Psoas muscle (tissue), 8 donors: ENCODE results near the gene IRX5. TPM values are rescaled to one million over a fixed set of nuclear protein-coding genes. Genes with fewer than 3 reads are reported as not detected.

Source experiments
- ATAC-seq, 4 donors: fragments of 200-7000 bp; cut with Tn5 transposase; one replicate each; pipeline ENCODE4 v1.9.1; 2020; ENCODE audit warnings: moderate library complexity in 3 of 4, mild to moderate bottlenecking in 2 of 4
- DNase-seq, 2 donors: peaks; one replicate each; pipeline ENCODE4 v3.0.0-alpha.2; 2020
- H3K27ac ChIP-seq: fragments of 200-600 bp; one replicate; pipeline ENCODE4 v1.8.0; 2022
- H3K27me3 ChIP-seq, 3 donors: fragments of 200-600 bp in 1 of 3; one replicate each; pipeline versions ENCODE4 v1.6.1 to v1.8.0; 2013 to 2022; ENCODE audit warnings: low read length in 2 of 3, mild to moderate bottlenecking in 2 of 3, moderate library complexity in 1 of 3; ENCODE audit not compliant: insufficient read depth in 3 of 3
- H3K36me3 ChIP-seq, 2 donors: fragments of 200-600 bp in 1 of 2; one replicate each; pipeline versions ENCODE4 v1.6.1 to v1.8.0; 2013 to 2022; ENCODE audit warnings: low read depth in 1 of 2, mild to moderate bottlenecking in 1 of 2, moderate library complexity in 1 of 2; ENCODE audit not compliant: insufficient read depth in 1 of 2
- H3K4me1 ChIP-seq: fragments of 200-600 bp; one replicate; pipeline ENCODE4 v1.8.0; 2022
- H3K4me3 ChIP-seq: fragments of 200-600 bp; one replicate; pipeline ENCODE4 v1.8.0; 2022; ENCODE audit warnings: mild to moderate bottlenecking
- H3K9me3 ChIP-seq: fragments of 200-600 bp; one replicate; pipeline ENCODE4 v1.8.0; 2022
- WGBS, 3 donors: extraction: QIAGEN DNeasy Blood & Tissue Kit; methylation state at CpG; one replicate each; pipeline versions ENCODE4 v1.1.6 to v1.1.7; 2013; 5-methylcytosine and 5-hydroxymethylcytosine counted together
- intact Hi-C, 2 donors: fragments of 100-400 bp; cut with DNase I; formaldehyde crosslinking; loops; one replicate each; pipeline versions ENCODE4 v1.11.0 to v1.14.2; 2022
- polyA plus RNA-seq, 3 donors: library from polyadenylated mRNA; stranded (reverse); fragments of 200-250 nt; gene quantifications; one replicate each; pipeline ENCODE4 v1.2.3, GENCODE V29; 2013
- total RNA-seq, 4 donors: library from RNA; stranded (reverse); fragmentation: NEBNext Ultra II Directional in 2 of 4; extraction: Animal tissue kit (Norgen Biotek cat#: 25700) in 2 of 4; gene quantifications; one replicate each; pipeline versions ENCODE4 v1.2.1 to v1.2.4, GENCODE V29; 2021 to 2023
- TF ChIP-seq, protein P1 (sequence below): fragments of 200-600 bp; IDR thresholded peaks from one replicate; pipeline ENCODE4 v1.8.0; 2022; ENCODE audit warnings: antibody characterized with exemption
- donor health status: healthy with polysubstance abuse.
- donor health status: DM: no; HTN: no; CAD: no; lungs with moderate emphysema.
- donor health status: Bipolar disorder and iron deficiency.
- donor health status: healthy.
- donor health status: DM: yes; HTN: yes; CAD: no.
- donor health status: DM: no; HTN: no; CAD: no.
- donor health status: DM: no; HTN: no; CAD: no.
- donor health status: DM: yes; HTN: yes; CAD: no.

Gene IRX5
- total and polyA plus RNA-seq, 7 donors = 0.56 to 13.0 (median 5.9) TPM

DNA sequence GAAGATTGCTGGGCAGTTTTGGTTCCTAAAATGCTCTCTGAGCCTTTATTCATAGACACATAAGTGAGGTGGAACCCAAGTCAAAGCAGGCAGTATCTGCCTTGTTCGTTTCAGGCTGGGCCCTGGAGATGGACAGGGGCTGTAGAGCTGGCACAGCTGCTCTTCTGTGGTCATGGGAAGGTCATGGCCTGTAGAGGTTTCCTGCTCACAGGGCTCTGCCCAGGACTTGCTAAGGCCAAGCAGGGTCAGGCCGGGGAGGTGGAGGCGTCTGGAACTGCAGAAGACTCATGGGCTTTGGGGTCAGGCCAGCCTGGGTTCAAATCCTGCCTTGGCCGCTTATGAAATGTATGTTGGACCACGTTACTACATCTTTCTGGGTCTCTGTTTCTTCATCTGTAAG is 50.2 kb downstream of the IRX5 start:
- TF ChIP-seq, protein P1, sequence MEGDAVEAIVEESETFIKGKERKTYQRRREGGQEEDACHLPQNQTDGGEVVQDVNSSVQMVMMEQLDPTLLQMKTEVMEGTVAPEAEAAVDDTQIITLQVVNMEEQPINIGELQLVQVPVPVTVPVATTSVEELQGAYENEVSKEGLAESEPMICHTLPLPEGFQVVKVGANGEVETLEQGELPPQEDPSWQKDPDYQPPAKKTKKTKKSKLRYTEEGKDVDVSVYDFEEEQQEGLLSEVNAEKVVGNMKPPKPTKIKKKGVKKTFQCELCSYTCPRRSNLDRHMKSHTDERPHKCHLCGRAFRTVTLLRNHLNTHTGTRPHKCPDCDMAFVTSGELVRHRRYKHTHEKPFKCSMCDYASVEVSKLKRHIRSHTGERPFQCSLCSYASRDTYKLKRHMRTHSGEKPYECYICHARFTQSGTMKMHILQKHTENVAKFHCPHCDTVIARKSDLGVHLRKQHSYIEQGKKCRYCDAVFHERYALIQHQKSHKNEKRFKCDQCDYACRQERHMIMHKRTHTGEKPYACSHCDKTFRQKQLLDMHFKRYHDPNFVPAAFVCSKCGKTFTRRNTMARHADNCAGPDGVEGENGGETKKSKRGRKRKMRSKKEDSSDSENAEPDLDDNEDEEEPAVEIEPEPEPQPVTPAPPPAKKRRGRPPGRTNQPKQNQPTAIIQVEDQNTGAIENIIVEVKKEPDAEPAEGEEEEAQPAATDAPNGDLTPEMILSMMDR = no peak
- H3K27ac ChIP-seq = no peak overlapping the region
- H3K4me3 ChIP-seq = no peak overlapping the region
- DNase-seq = no peak
- H3K4me1 ChIP-seq = no peaks in the 10 kb centered on the region
- WGBS, 3 donors = 79 to 84% (median 82%) methylated on average over 5 of the region's 5 CpGs
- H3K27me3 ChIP-seq = no peaks in the 10 kb centered on the region
- no peak for ATAC-seq
- intact Hi-C loops = no loop called here
- H3K36me3 ChIP-seq = no peaks in the 10 kb centered on the region
- H3K9me3 ChIP-seq = no peaks in the 10 kb centered on the region
